NCI-H460 (cell line): ENCODE measurements around the gene YPEL4. TPM values are rescaled to one million over a fixed set of nuclear protein-coding genes. Genes with fewer than 3 reads are reported as not detected.

Source experiments
- DNase-seq: peaks from one replicate; pipeline ENCODE4 v3.0.0-alpha.2; 2016; ENCODE audit warnings: low read depth; ENCODE audit errors: extremely low read depth
- small RNA-seq, 2 experiments: library from RNA; depleted of rRNA; stranded (forward); fragments of <200 nt; gene quantifications; one replicate each; pipeline ENCODE3, GENCODE V24; 2014
- total RNA-seq: library from RNA; depleted of rRNA; stranded (reverse); fragments of >200 nt; shearing (Covaris generic); gene quantifications from 2 replicates; pipeline ENCODE4 v1.2.3, GENCODE V29; 2014; rRNA removed

The YPEL4 gene
- total RNA-seq, 1 experiment from 2014 or later: not detected

DNA sequence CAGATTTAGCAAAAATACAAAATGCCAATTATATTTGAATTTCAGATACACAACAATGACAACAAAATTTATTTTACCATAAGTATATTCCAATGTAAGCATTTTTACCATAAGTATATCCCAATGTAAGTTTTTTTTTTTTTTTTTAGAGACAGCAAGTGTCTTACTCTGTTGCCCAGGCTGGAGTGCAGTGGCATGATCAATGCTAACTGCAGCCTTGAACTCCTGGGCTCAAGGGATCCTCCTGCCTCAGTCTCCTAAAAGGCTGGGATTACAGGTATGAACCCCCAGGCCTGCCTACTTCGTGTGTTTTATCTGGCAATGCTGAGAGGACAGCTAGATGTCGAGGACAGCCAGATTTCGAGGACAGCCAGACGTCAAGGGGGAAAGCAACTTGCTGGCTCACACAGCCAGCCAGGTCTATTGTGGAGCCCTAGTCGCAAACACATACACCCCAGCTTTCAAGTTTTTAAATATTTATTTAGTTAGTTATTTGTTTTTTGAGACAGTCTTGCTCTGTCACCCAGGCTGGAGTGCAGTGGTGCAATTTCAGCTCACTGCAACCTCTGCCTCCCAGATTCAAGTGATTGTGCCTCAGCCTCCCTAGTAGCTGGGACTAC, 53.3 kb downstream of the YPEL4 start:
- no peak for DNase-seq

Small RNA genes within 50 kb of the gene (small RNA-seq; reads per million reads assigned to genes)
- gene MIR130A: 18.2 to 557 reads per million in 2 experiments

Other genes with a start within 250 kb of the YPEL4 start
- gene SLC43A3, start 222.8 kb downstream of the YPEL4 start, total RNA-seq: not detected in 2 replicates
- 0.45 and 0.72 TPM in 2 replicates for gene RTN4RL2, start 189.4 kb downstream of the YPEL4 start, total RNA-seq
- 5.1 and 7.6 TPM in 2 replicates for gene SLC43A1, start 134.2 kb downstream of the YPEL4 start, total RNA-seq
- 91.7 and 100 TPM in 2 replicates for gene TIMM10, start 119.2 kb downstream of the YPEL4 start, total RNA-seq
- gene SMTNL1, start 112.3 kb downstream of the YPEL4 start, total RNA-seq: not detected in 2 replicates
- 20.1 and 20.8 TPM in 2 replicates for gene UBE2L6, start 82.2 kb downstream of the YPEL4 start, total RNA-seq
- gene SERPING1, start 52.2 kb downstream of the YPEL4 start, total RNA-seq: not detected in 2 replicates
- gene CLP1, start 7.8 kb upstream of the YPEL4 start, total RNA-seq: 11.0 and 11.9 TPM in 2 replicates
- gene ZDHHC5, start 18.2 kb upstream of the YPEL4 start, total RNA-seq: 34.8 TPM in 2 replicates
- 22.5 and 23.1 TPM in 2 replicates for gene MED19, start 62.3 kb upstream of the YPEL4 start, total RNA-seq
- gene TMX2, start 62.7 kb upstream of the YPEL4 start, total RNA-seq: 124 and 126 TPM in 2 replicates
- 85.9 and 104 TPM in 2 replicates for gene SELENOH, start 91.6 kb upstream of the YPEL4 start, total RNA-seq
- gene BTBD18, start 101.9 kb upstream of the YPEL4 start, total RNA-seq: not detected in 2 replicates
- gene CTNND1, start 111.9 kb upstream of the YPEL4 start, total RNA-seq: 42.3 and 50.0 TPM in 2 replicates